ENCODE measurements around the gene MAPK8IP3.

Gene MAPK8IP3

GRCh38 chr16:1740234-1740633 is 34.2 kb downstream of the MAPK8IP3 start:
- Histone ChIP-seq H3K27me3 (replicated peaks; ENCODE audit: control insufficient read depth, insufficient read depth, low read length) (no peaks in the 10 kb centered on the region), H3K4me3 (replicated peaks; ENCODE audit: low read depth, low read length) (no peak overlapping the region), H3K36me3 (ENCODE audit: control insufficient read depth, insufficient read depth, low read length) (peaks cover 14% of the 10 kb centered on the region)
- TF ChIP-seq CTCF (IDR thresholded peaks at IDR 0.05; ENCODE audit: insufficient read depth, low read length, poor library complexity, severe bottlenecking): no peak
- no peak for DNase-seq (ENCODE audit: extremely low read depth, insufficient read length)

- peaks cover 14% of the 10 kb centered on the region for H3K36me3 ChIP-seq (ENCODE audit: control insufficient read depth, insufficient read depth, low read length)
- H3K4me3 ChIP-seq (replicated peaks; ENCODE audit: low read depth, low read length): no peak overlapping the region
- DNase-seq (ENCODE audit: extremely low read depth, insufficient read length): no peak
- H3K27me3 ChIP-seq (replicated peaks; ENCODE audit: control insufficient read depth, insufficient read depth, low read length): no peaks in the 10 kb centered on the region
- no peak for TF ChIP-seq CTCF (IDR thresholded peaks at IDR 0.05; ENCODE audit: insufficient read depth, low read length, poor library complexity, severe bottlenecking)
These were observed 34.9 kb downstream of the MAPK8IP3 start for GRCh38 chr16:1740781-1741490.

GRCh38 chr16:1741553-1742165 is 35.7 kb downstream of the MAPK8IP3 start:
- DNase-seq (ENCODE audit: extremely low read depth, insufficient read length): no peak

GRCh38 chr16:1743376-1744337 is 37.7 kb downstream of the MAPK8IP3 start:
- Histone ChIP-seq H3K4me3 (replicated peaks; ENCODE audit: low read depth, low read length) (no peak overlapping the region), H3K27me3 (replicated peaks; ENCODE audit: control insufficient read depth, insufficient read depth, low read length) (no peaks in the 10 kb centered on the region), H3K36me3 (ENCODE audit: control insufficient read depth, insufficient read depth, low read length) (peaks cover 23% of the 10 kb centered on the region)

More at GRCh38 chr16:1741553-1742165, 35.7 kb downstream of the MAPK8IP3 start:
- Histone ChIP-seq H3K27me3 (replicated peaks; ENCODE audit: control insufficient read depth, insufficient read depth, low read length) (no peaks in the 10 kb centered on the region), H3K4me3 (replicated peaks; ENCODE audit: low read depth, low read length) (no peak overlapping the region), H3K36me3 (ENCODE audit: control insufficient read depth, insufficient read depth, low read length) (peaks cover 14% of the 10 kb centered on the region)
- no peak for TF ChIP-seq CTCF (IDR thresholded peaks at IDR 0.05; ENCODE audit: insufficient read depth, low read length, poor library complexity, severe bottlenecking)

More at GRCh38 chr16:1743376-1744337, 37.7 kb downstream of the MAPK8IP3 start:
- no peak for DNase-seq (ENCODE audit: extremely low read depth, insufficient read length)
- TF ChIP-seq CTCF (IDR thresholded peaks at IDR 0.05; ENCODE audit: insufficient read depth, low read length, poor library complexity, severe bottlenecking): no peak

All from GM06990 (cell line).